GM18511 (cell line): ENCODE data around the gene STRA6.

Experiments used
- ATAC-seq: cut with Tn5 transposase; IDR thresholded peaks from one replicate; pipeline ENCODE4 v1.9.1; 2021; ENCODE audit warnings: mild to moderate bottlenecking, moderate library complexity; ENCODE audit not compliant: unreplicated experiment

Gene STRA6, protein sequence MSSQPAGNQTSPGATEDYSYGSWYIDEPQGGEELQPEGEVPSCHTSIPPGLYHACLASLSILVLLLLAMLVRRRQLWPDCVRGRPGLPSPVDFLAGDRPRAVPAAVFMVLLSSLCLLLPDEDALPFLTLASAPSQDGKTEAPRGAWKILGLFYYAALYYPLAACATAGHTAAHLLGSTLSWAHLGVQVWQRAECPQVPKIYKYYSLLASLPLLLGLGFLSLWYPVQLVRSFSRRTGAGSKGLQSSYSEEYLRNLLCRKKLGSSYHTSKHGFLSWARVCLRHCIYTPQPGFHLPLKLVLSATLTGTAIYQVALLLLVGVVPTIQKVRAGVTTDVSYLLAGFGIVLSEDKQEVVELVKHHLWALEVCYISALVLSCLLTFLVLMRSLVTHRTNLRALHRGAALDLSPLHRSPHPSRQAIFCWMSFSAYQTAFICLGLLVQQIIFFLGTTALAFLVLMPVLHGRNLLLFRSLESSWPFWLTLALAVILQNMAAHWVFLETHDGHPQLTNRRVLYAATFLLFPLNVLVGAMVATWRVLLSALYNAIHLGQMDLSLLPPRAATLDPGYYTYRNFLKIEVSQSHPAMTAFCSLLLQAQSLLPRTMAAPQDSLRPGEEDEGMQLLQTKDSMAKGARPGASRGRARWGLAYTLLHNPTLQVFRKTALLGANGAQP

DNA sequence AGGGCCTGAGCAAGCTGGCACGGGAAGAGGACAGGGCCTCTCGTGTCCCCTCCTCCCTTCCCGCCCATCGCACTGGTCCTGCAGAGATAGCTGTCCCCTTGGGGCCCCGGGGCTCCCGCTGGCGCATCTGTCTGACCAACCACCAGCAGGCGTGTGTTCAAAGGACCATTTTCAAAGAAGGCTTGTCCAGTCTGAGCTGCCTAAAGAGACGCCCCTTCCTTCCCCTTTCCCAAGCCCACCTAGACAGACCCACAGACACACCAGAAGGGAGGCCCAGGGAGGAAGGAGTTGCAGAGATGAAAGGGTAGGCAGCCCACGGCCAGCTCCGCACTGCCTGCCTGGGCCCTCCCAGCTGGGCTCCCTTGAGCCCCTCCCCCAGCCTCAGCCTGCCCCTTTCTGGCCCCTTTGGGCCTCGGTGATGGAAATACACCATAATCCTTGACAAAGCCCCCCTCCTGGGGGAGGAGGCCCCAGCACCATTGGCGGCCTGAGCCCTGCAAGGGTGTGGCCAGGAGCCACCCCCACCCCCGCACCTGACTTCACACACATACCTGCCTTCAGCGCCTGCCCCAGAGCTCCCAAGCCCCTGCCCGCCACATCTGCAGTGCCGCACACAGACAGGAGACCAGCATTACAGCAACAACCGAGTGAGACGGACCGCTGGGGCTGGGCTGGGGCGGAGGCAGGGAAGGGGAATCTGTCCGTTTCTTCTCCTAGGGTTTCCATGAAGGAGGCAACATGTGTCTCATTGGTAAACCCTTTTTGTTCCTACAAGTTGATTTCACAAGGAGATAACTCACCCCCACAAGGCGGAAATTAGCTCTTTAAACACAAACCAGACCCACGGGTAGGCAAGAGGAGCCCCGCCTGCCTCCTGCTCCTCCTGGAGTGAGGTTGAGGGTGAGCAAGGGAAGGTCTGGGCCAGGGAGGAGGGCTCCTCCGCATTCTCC lies at the start of gene STRA6:
STRA6 (minus strand) TSS at position 336 of the 950 bp plus-strand sequence. CDS start 520 bp downstream, outside the sequence.
- no peak for ATAC-seq

DNA sequence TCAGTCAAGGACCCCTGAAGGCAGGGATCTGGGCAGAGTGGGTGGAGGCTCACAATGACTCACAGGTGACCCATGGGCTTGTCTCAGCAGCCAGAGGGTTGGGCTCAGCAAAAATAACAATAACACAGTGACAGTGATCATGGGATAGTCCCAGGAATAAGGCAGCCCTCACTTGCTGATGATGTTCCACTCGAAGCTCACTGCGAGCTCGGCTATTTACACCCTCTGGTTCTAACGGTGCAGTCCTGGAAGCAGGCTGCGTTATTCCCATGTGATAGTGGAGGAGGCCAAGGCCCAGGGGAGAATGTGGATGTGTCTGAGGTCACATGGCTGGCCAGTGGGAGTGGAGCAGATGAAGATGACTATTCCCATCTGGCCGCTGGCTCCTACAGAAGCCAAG lies 49.7 kb upstream of the STRA6 start:
- ATAC-seq, result no peak

DNA sequence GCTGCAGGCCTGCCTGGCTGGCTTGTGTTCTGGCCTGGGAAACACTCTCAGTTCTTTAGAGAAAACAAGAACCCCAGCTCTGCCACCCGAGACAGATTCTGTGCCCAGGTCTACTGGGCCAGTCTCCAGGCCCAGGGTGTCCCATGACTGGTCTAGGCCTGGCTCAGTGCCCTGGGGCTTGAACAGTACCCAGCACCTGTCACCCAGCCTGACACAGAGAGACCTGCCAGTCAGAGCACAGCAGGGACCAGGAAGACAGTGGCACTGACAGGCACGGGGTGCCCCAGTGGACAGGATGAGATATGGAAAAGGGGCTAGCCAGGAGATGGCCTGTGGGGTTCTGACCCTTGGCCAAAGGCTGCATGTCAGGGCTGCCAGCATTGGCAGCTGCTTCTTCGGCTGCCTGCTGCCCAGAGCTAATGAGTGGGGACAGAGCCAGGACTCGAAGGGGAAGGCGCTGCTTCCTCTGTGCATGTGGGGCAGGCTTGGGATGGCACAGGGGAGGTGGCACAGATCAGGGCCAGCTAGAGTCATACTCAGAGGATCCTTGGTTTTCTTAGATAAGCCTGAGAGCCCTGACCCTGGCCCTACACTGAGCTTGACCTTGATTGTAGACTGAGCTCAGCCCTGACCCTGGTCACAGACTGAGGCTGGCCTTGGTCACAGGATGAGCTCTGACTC lies 48.7 kb upstream of the STRA6 start:
- no peak for ATAC-seq

- no peak for ATAC-seq
Observed at GRCh38 chr15:74250266-74250665, 47.7 kb upstream of the STRA6 start.

- ATAC-seq, result no peak
Observed at GRCh38 chr15:74245342-74245931, 42.9 kb upstream of the STRA6 start.

- no peak for ATAC-seq
Observed at GRCh38 chr15:74244822-74245341, 42.3 kb upstream of the STRA6 start.

DNA sequence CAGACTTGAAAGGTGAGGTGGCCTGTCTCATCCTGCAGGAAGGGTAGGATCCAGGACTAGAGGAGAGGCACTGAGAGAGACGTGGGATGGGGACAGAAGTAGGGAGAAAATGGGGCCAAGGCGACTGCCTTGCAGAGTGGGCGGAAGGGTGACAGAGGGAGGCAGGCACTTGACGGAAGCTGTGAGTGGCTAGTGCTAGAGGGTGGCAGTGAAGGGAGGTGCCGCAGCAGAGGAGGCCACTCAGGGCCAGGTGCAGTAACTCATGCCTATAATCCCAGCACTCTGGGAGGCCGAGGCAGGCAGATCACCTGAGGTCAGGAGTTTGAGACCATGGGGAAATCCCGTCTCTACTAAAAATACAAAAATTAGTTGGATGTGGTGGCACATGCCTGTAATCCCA lies 40.8 kb upstream of the STRA6 start:
- no peak for ATAC-seq

- ATAC-seq, result no peak
Observed at GRCh38 chr15:74242441-74243185, 40.0 kb upstream of the STRA6 start.

DNA sequence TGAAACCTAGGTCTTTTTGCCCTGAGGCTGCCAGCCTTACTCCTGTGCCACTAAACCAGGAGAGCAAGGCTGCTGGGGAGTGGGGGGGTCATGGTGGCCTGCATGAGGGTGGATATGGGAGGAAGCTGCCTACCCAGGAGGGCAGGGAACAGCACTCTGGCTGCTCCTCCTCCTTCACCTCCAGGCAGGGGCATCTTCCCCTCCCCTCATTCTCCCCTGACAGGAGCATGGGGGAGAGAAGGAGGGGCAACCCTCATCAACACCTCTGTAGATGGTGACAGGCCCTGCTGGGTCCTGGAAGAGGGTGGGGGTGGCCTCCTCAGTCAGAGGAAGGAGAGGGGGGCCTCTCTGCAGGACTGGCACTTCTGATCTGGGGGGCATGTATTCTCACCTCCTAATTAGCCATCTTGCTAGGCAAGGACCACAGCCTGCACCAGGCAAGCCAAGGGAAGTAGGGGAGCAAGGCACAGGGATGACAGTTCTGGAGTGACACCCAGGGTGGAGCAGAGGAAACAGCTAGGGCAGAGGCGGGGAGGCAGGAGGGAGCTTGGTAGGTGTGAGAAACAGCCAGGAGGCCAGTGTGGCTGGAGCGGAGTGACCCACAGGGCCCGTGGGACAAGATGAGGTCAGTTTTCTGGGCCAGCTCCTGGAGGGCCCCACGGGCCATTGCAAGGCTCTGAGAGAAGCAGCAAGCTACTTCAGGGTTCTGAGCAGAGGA lies 38.5 kb upstream of the STRA6 start:
- ATAC-seq, result no peak

GRCh38 chr15:74240002-74240568 lies 37.5 kb upstream of the STRA6 start:
- no peak for ATAC-seq

GRCh38 chr15:74239051-74239705 lies 36.6 kb upstream of the STRA6 start:
- ATAC-seq, result no peak

DNA sequence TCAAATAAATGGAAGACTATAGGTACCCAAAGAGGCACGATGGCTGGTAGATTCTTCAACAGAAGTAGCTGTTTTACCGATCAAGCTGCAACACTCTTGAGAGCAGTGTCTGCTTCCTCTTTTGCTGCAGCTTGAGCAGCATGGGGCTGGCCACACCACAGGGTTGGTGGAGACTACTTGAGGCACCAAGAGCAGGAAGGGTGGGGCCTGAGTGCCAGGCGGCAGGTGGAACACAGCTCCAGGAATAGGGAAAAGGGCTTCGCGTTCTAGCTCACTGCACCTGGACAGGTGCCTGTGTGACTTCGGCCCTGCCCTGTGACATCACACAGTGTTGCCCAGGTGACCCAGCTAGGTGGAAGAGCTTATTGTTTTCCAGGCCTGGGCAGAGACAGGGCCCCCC lies 33.4 kb upstream of the STRA6 start, which contains the start of gene CCDC33:
CCDC33 (plus strand) TSS at position 365 of the 400 bp plus-strand sequence. CDS start 394 bp downstream, outside the sequence.
- ATAC-seq, result no peak

DNA sequence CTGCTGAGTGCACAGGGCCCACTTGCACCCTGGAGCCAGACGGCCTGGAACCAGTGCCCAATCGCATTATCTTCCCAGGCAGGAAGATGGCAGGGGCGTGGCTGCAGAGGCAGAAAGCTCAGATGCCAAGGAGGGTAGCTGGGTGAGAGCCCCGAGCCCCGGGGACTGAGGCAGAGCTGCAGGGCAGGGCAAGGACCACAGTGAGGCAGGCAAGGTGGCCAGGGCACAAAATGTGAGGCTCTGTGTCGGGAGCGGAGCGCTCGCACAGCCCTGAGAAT lies 31.9 kb upstream of the STRA6 start:
- ATAC-seq, result no peak

- ATAC-seq, result no peak
Observed at GRCh38 chr15:74233851-74234597, 31.4 kb upstream of the STRA6 start.

DNA sequence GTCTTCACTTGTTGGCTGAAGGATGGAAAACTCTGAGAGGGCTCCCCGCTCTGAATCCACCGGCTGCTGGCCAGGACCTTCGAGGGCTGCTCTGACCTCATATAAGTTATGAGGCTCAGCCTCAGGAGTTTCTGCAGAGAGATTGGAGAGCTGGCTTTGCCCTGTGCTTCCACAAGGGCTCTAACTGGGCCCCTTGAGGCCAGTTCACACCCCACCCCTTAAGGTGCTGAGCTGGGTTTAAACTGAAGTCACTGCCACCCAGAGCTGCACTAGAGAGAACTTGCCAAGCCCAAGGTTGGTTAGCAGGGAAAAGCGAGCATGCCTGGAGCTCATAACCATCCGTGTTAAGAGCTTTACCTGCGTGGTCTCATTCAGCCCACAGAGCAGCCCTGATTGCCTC lies 30.8 kb upstream of the STRA6 start:
- no peak for ATAC-seq

- no peak for ATAC-seq
Observed at GRCh38 chr15:74231475-74231874, 28.9 kb upstream of the STRA6 start.

DNA sequence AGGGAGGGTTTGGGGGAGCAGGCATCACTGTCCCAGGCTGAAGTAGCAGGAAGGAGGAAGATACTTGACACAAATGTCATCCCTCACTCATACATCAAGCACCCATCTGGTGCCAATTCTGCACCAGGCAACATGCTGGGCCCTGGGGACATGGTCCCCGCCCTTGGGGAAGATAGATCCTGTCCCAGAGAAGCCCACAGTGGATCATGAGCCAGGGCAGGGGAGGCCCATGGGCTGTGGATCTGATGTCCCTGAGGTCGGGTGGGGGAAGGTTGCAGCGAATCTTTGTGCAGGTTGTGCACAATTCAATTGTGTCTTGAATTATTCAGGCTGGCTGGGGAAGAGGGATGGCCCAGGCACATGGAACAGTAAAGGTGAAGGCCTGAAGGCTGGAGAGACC lies 27.1 kb upstream of the STRA6 start:
- no peak for ATAC-seq
